B cell (primary cell): ENCODE measurements around the gene CEACAM20. TPM values are rescaled to one million over a fixed set of nuclear protein-coding genes. Genes with fewer than 3 reads are reported as not detected.

Experiments
- ATAC-seq: fragments of 200-7000 bp; cut with Tn5 transposase; one replicate; pipeline ENCODE4 v1.10.0; 2021; ENCODE audit warnings: low read depth, mild to moderate bottlenecking, moderate number of reproducible peaks, moderate library complexity
- CTCF ChIA-PET: fragments of 350-600 bp; sonication (Branson Sonifier 250); formaldehyde crosslinking; loops from one replicate; lab custom pipeline; 2021; ENCODE audit warnings: antibody characterized with exemption, inconsistent platforms; lab: Charles Lee
- POLR2A ChIA-PET: fragments of 350-600 bp; sonication (Branson Sonifier 250); formaldehyde crosslinking; loops from one replicate; lab custom pipeline; 2021; ENCODE audit warnings: antibody characterized with exemption; lab: Charles Lee
- DNase-seq: peaks from one replicate; pipeline ENCODE4 v3.0.0; 2013
- H2AFZ ChIP-seq: 2 replicates; pipeline ENCODE4 v1.6.1; 2012; ENCODE audit warnings: mild to moderate bottlenecking, low read depth, low read length; ENCODE audit not compliant: insufficient read depth, poor library complexity, severe bottlenecking
- H3K27ac ChIP-seq, 2 donors: 1 replicate in 1 of 2; 2 replicates in 1 of 2; pipeline ENCODE4 v1.5.1; 2012 to 2013; ENCODE audit warnings: low read length in 2 of 2, mild to moderate bottlenecking in 2 of 2, moderate library complexity in 1 of 2
- H3K27me3 ChIP-seq, 4 experiments: fragments of 200-600 bp in 1 of 4; sonication (generic) in 1 of 4; replicated peaks in 1 of 4; 1 replicate in 2 of 4; 2 replicates in 2 of 4; pipeline versions ENCODE4 v1.6.1 to v1.7.0; 2013 to 2016; ENCODE audit warnings: low read length in 3 of 4, mild to moderate bottlenecking in 2 of 4, mixed read lengths in 1 of 4, moderate library complexity in 1 of 4; ENCODE audit not compliant: insufficient read depth in 4 of 4, control insufficient read depth in 3 of 4; ENCODE audit errors: control extremely low read depth in 1 of 4
- H3K36me3 ChIP-seq, 2 experiments: replicated peaks in 1 of 2; 1 replicate in 1 of 2; 2 replicates in 1 of 2; pipeline versions ENCODE4 v1.6.1 to v1.7.1; 2013; ENCODE audit warnings: low read length in 1 of 2; ENCODE audit not compliant: insufficient read depth in 2 of 2, control insufficient read depth in 1 of 2; ENCODE audit errors: control extremely low read depth in 1 of 2, extremely low read depth in 1 of 2
- H3K4me1 ChIP-seq, 2 donors: fragments of 200-600 bp in 1 of 2; sonication (generic) in 1 of 2; 1 replicate in 1 of 2; 2 replicates in 1 of 2; pipeline versions ENCODE4 v1.5.1 to v1.6.1; 2013 to 2017; ENCODE audit warnings: low read length in 2 of 2; ENCODE audit not compliant: control insufficient read depth in 2 of 2, insufficient read depth in 2 of 2
- H3K4me2 ChIP-seq: replicated peaks from 2 replicates; pipeline ENCODE3; 2012; ENCODE audit warnings: mild to moderate bottlenecking, low read depth, low read length; ENCODE audit not compliant: poor library complexity, severe bottlenecking
- H3K4me3 ChIP-seq, 5 experiments: fragments of 200-600 bp in 1 of 5; sonication (generic) in 1 of 5; 1 replicate in 3 of 5; 2 replicates in 2 of 5; pipeline versions ENCODE4 v1.5.1 to v1.7.0; 2011 to 2016; ENCODE audit warnings: low read length in 4 of 5, mild to moderate bottlenecking in 4 of 5, low read depth in 2 of 5, control low read depth in 1 of 5, moderate library complexity in 1 of 5; ENCODE audit not compliant: insufficient read depth in 1 of 5; ENCODE audit errors: control extremely low read depth in 1 of 5, extremely low read depth in 1 of 5
- H3K79me2 ChIP-seq: fragments of 200-600 bp; sonication (generic); one replicate; pipeline ENCODE4 v1.6.0; 2016; ENCODE audit warnings: low read length; ENCODE audit not compliant: control insufficient read depth, insufficient read depth
- H3K9ac ChIP-seq: fragments of 200-600 bp; sonication (generic); 2 replicates; pipeline ENCODE4 v1.6.1; 2017; ENCODE audit warnings: mild to moderate bottlenecking, low read length, moderate library complexity
- H3K9me3 ChIP-seq, 3 donors: one replicate each; pipeline versions ENCODE4 v1.6.1 to v1.7.1; 2013; ENCODE audit warnings: low read length in 2 of 3; ENCODE audit not compliant: control insufficient read depth in 2 of 3, insufficient read depth in 1 of 3; ENCODE audit errors: control extremely low read depth in 1 of 3
- H4K20me1 ChIP-seq: 2 replicates; pipeline ENCODE4 v1.6.0; 2012; ENCODE audit warnings: mild to moderate bottlenecking, low read length; ENCODE audit not compliant: insufficient read depth, control insufficient read depth, poor library complexity, severe bottlenecking
- H3K27ac Mint-ChIP-seq: one replicate; pipeline ENCODE4 v1.8.0; 2021; ENCODE audit warnings: mixed read lengths
- H3K27me3 Mint-ChIP-seq: one replicate; pipeline ENCODE4 v1.8.0; 2021; ENCODE audit warnings: mixed read lengths
- H3K4me1 Mint-ChIP-seq: one replicate; pipeline ENCODE4 v1.8.0; 2021; ENCODE audit warnings: mixed read lengths
- H3K4me3 Mint-ChIP-seq: one replicate; pipeline ENCODE4 v1.8.0; 2021; ENCODE audit warnings: mixed read lengths
- H3K9me3 Mint-ChIP-seq: one replicate; pipeline ENCODE4 v1.8.0; 2022; ENCODE audit warnings: mixed read lengths; ENCODE audit not compliant: insufficient read depth
- EZH2 ChIP-seq: IDR thresholded peaks from 2 replicates; pipeline ENCODE4 v1.6.1; 2012; ENCODE audit warnings: borderline replicate concordance, low read depth, mild to moderate bottlenecking, moderate library complexity, low read length; ENCODE audit not compliant: insufficient read depth, poor library complexity, severe bottlenecking
- WGBS: methylation state at CpG from one replicate; pipeline ENCODE4 v1.1.5; 2013; ENCODE audit warnings: missing lambda C conversion rate; ENCODE audit not compliant: insufficient coverage; 5-methylcytosine and 5-hydroxymethylcytosine counted together
- intact Hi-C: fragments of 100-400 bp; cut with micrococcal nuclease; formaldehyde crosslinking; loops from one replicate; pipeline ENCODE4 v1.10.0; 2022
- polyA plus RNA-seq: library from polyadenylated mRNA; depleted of rRNA; stranded (reverse); fragments of >200 nt; gene quantifications from 2 replicates; pipeline ENCODE4 v1.2.3, GENCODE V29; 2012
- total RNA-seq, 2 donors: library from RNA; stranded (reverse); fragments of 120-200 nt in 1 of 2; gene quantifications; 1 replicate in 1 of 2; 2 replicates in 1 of 2; pipeline versions ENCODE4 v1.2.3 to v1.2.4, GENCODE V29; 2013 to 2022
- TF ChIP-seq, protein P1 (sequence below): fragments of 200-600 bp; IDR thresholded peaks from one replicate; pipeline ENCODE4 v1.8.0; 2022; ENCODE audit warnings: antibody characterized with exemption, mild to moderate bottlenecking

Gene CEACAM20
- total and polyA plus RNA-seq, 2 donors (not counting 1 experiment from before 2014, with no cell fraction given), result not detected

DNA sequence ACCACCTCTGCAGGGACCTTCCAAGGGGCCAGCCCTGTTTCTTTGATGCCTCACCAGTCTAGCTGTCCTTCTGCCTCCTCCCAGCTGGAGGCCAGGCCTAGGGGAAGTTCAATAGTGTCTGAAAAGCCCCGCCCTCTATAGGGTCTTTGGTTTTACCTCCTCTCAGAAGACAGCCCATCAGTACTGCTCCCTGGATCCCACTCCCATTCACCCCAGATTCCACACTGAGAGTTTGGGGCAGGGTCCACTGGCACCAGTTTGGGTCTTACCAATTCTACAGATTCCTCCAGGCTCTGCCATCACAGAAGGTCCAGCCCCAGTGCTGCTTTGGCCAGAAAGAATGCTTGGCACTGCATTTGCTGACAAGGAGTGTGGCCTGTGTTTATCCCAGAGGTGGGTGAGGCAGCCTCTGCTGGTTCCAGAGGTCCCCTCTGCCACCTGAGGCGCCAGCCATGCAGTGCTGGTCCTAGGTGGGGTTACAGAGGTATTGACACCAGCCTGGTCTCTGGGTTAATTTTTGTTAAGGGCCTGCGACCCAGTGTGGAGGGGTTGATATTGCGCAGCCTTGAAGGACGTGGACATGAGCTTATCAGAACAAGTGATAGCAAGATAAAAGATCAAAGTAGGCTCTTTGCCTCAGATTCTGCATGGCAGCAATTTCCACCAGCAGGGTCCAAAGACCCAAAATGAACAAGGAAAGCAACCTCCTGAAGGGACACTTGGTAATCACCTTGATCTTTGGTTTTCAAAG is 42.5 kb upstream of the CEACAM20 start:
- WGBS, result 100% methylated on average over 5 of the region's 5 CpGs

More for the DNA sequence above, 42.5 kb upstream of the CEACAM20 start:
- intact Hi-C loops, result loop anchor here (1.0 kb wide), 1 partner anchor 85 kb away; no protein-coding TSS in a partner anchor
- Histone ChIP-seq H3K9me3 (peaks cover 0 to 8% (median 0%) of the 10 kb centered on the region in 3 donors), H3K36me3 (no peaks in the 10 kb centered on the region), H3K4me1 (no peaks in the 10 kb centered on the region), H3K27me3 (peaks cover 0 to 2% (median 0%) of the 10 kb centered on the region in 4 experiments), H3K27ac (no peak overlapping the region), H3K79me2 (no peaks in the 10 kb centered on the region), H3K9ac (no peak overlapping the region), H3K4me2 (no peak overlapping the region), H3K4me3 (no peak overlapping the region), H4K20me1 (no peaks in the 10 kb centered on the region), H2AFZ (no peak overlapping the region)
- no peaks in the 10 kb centered on the region for H3K9me3 Mint-ChIP-seq
- no peak overlapping the region for H3K27ac Mint-ChIP-seq
- ATAC-seq (no peak), DNase-seq (no peak)
- POLR2A ChIA-PET, result no interaction called here
- no peak for TF ChIP-seq EZH2
- TF ChIP-seq, protein P1, sequence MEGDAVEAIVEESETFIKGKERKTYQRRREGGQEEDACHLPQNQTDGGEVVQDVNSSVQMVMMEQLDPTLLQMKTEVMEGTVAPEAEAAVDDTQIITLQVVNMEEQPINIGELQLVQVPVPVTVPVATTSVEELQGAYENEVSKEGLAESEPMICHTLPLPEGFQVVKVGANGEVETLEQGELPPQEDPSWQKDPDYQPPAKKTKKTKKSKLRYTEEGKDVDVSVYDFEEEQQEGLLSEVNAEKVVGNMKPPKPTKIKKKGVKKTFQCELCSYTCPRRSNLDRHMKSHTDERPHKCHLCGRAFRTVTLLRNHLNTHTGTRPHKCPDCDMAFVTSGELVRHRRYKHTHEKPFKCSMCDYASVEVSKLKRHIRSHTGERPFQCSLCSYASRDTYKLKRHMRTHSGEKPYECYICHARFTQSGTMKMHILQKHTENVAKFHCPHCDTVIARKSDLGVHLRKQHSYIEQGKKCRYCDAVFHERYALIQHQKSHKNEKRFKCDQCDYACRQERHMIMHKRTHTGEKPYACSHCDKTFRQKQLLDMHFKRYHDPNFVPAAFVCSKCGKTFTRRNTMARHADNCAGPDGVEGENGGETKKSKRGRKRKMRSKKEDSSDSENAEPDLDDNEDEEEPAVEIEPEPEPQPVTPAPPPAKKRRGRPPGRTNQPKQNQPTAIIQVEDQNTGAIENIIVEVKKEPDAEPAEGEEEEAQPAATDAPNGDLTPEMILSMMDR, result no peak
- no peaks in the 10 kb centered on the region for H3K4me1 Mint-ChIP-seq
- no peak overlapping the region for H3K4me3 Mint-ChIP-seq
- CTCF ChIA-PET, result interaction anchor here (0.9 to 1.6 kb wide), 3 partner anchors 86 to 249 kb away, joined by 3 to 10 read pairs (median 3); no protein-coding TSS in a partner anchor
- H3K27me3 Mint-ChIP-seq, result peaks cover 18% of the 10 kb centered on the region
